H1 (cell line): Measurements from ENCODE around the gene PEX14. TPM values are rescaled to one million over a fixed set of nuclear protein-coding genes. Genes with fewer than 3 reads are reported as not detected.
A peak's percentile ranks its signal among the peaks of the same experiment; 100 is the strongest.

Experiments used
- CTCF ChIA-PET: fragments of 300-600 bp; sonication (Branson Sonifier 250); formaldehyde crosslinking; loops from one replicate; lab custom pipeline; 2021; ENCODE audit not compliant: partially characterized antibody; lab: Charles Lee
- POLR2A ChIA-PET: fragments of 300-600 bp; sonication (Branson Sonifier 250); formaldehyde crosslinking; loops from one replicate; lab custom pipeline; 2021; ENCODE audit warnings: inconsistent platforms; ENCODE audit not compliant: partially characterized antibody; lab: Charles Lee
- DNase-seq, 2 experiments: peaks; one replicate each; pipeline versions ENCODE4 v3.0.0 to v3.0.0-alpha.2; 2010 to 2022; ENCODE audit warnings: low spot score in 2 of 2, low read depth in 1 of 2, mixed read lengths in 1 of 2
- FAIRE-seq: peaks from 2 replicates; lab custom pipeline; 2011; peaks lifted over from hg19 to GRCh38; lab: Jason Lieb, UNC
- H2AFZ ChIP-seq: 2 replicates; pipeline ENCODE4 v1.8.1; 2012; ENCODE audit warnings: low read length, inconsistent platforms
- H2AK5ac ChIP-seq: 2 replicates; pipeline ENCODE4 v1.6.1; 2013; ENCODE audit warnings: low read depth, low read length
- H2BK120ac ChIP-seq: replicated peaks from 2 replicates; pipeline ENCODE3; 2013; ENCODE audit warnings: low read depth, low read length, inconsistent platforms
- H2BK12ac ChIP-seq: 2 replicates; pipeline ENCODE4 v1.6.1; 2013; ENCODE audit warnings: low read depth, low read length
- H2BK15ac ChIP-seq: 2 replicates; pipeline ENCODE4 v1.6.1; 2013; ENCODE audit warnings: low read length
- H2BK20ac ChIP-seq: 2 replicates; pipeline ENCODE4 v1.6.1; 2013; ENCODE audit warnings: low read length
- H2BK5ac ChIP-seq: 2 replicates; pipeline ENCODE4 v1.6.1; 2013; ENCODE audit warnings: low read depth, low read length
- H3K14ac ChIP-seq: 2 replicates; pipeline ENCODE4 v1.6.1; 2013; ENCODE audit warnings: inconsistent platforms; ENCODE audit not compliant: insufficient read length
- H3K18ac ChIP-seq: 2 replicates; pipeline ENCODE4 v1.6.1; 2013; ENCODE audit warnings: low read length; ENCODE audit errors: extremely low read depth
- H3K23ac ChIP-seq: 2 replicates; pipeline ENCODE4 v1.6.1; 2013; ENCODE audit warnings: inconsistent platforms; ENCODE audit not compliant: insufficient read length
- H3K23me2 ChIP-seq: 2 replicates; pipeline ENCODE4 v1.6.1; 2013; ENCODE audit warnings: low read depth, low read length
- H3K27ac ChIP-seq: 2 replicates; pipeline ENCODE4 v1.6.1; 2011; ENCODE audit warnings: low read depth, low read length, inconsistent platforms
- H3K27me3 ChIP-seq, 4 experiments: replicated peaks in 1 of 4; 1 replicate in 1 of 4; 2 replicates in 3 of 4; pipeline versions ENCODE4 v1.6.1 to v1.8.1; 2011 to 2013; ENCODE audit warnings: low read length in 3 of 4, mild to moderate bottlenecking in 3 of 4, inconsistent platforms in 2 of 4, mixed read lengths in 2 of 4, moderate library complexity in 1 of 4; ENCODE audit not compliant: control insufficient read depth in 3 of 4, insufficient read depth in 3 of 4; ENCODE audit errors: extremely low read depth in 1 of 4
- H3K36me3 ChIP-seq, 4 experiments: 2 replicates each; pipeline versions ENCODE4 v1.6.1 to v1.8.1; 2011 to 2013; ENCODE audit warnings: mild to moderate bottlenecking in 4 of 4, low read length in 3 of 4, moderate library complexity in 2 of 4, control low read depth in 1 of 4, inconsistent platforms in 1 of 4; ENCODE audit not compliant: insufficient read depth in 4 of 4, control insufficient read depth in 2 of 4
- H3K4ac ChIP-seq: replicated peaks from 2 replicates; pipeline ENCODE3; 2013; ENCODE audit warnings: low read length, low read depth, mixed read lengths, inconsistent platforms; ENCODE audit not compliant: insufficient read length
- H3K4me1 ChIP-seq, 4 experiments: replicated peaks in 1 of 4; 1 replicate in 1 of 4; 2 replicates in 3 of 4; pipeline versions ENCODE4 v1.6.1 to v1.8.1; 2011 to 2013; ENCODE audit warnings: low read length in 3 of 4, inconsistent platforms in 2 of 4, mixed read lengths in 1 of 4; ENCODE audit not compliant: insufficient read depth in 4 of 4, control insufficient read depth in 3 of 4
- H3K4me2 ChIP-seq, 2 experiments: 2 replicates each; pipeline versions ENCODE4 v1.6.1 to v1.8.1; 2011 to 2013; ENCODE audit warnings: low read depth in 2 of 2, low read length in 2 of 2, control low read depth in 1 of 2, inconsistent platforms in 1 of 2, mild to moderate bottlenecking in 1 of 2; ENCODE audit not compliant: insufficient read depth in 1 of 2
- H3K4me3 ChIP-seq, 4 experiments: fragments of 200-600, 300-600 bp in 1 of 4; sonication (generic), shearing (Covaris generic), sonication (Bioruptor Twin) in 1 of 4; 2 replicates each; pipeline versions ENCODE4 v1.5.1 to v1.8.1; 2011 to 2016; ENCODE audit warnings: low read length in 4 of 4, low read depth in 3 of 4, control low read depth in 2 of 4, inconsistent platforms in 2 of 4, mild to moderate bottlenecking in 2 of 4, mixed read lengths in 1 of 4, moderate library complexity in 1 of 4; ENCODE audit not compliant: insufficient read depth in 2 of 4; ENCODE audit errors: extremely low read depth in 1 of 4
- H3K56ac ChIP-seq: replicated peaks from 2 replicates; pipeline ENCODE3; 2013; ENCODE audit warnings: low read depth, mild to moderate bottlenecking, mixed read lengths, low read length, inconsistent platforms; ENCODE audit not compliant: insufficient read length
- H3K79me1 ChIP-seq: 2 replicates; pipeline ENCODE4 v1.6.1; 2013; ENCODE audit warnings: low read depth, low read length, control low read depth
- H3K79me2 ChIP-seq, 2 experiments: 2 replicates each; pipeline versions ENCODE4 v1.6.1 to v1.8.1; 2012 to 2013; ENCODE audit warnings: low read length in 2 of 2, mild to moderate bottlenecking in 2 of 2, inconsistent platforms in 1 of 2; ENCODE audit not compliant: insufficient read depth in 2 of 2, control insufficient read depth in 1 of 2
- H3K9ac ChIP-seq, 4 experiments: replicated peaks in 1 of 4; 1 replicate in 1 of 4; 2 replicates in 3 of 4; pipeline versions ENCODE4 v1.6.1 to v1.8.1; 2011 to 2013; ENCODE audit warnings: low read depth in 3 of 4, low read length in 3 of 4, control low read depth in 2 of 4, mild to moderate bottlenecking in 2 of 4, moderate library complexity in 2 of 4, inconsistent platforms in 1 of 4; ENCODE audit errors: extremely low read depth in 1 of 4
- H3K9me3 ChIP-seq, 2 experiments: 2 replicates each; pipeline versions ENCODE4 v1.6.1 to v1.8.1; 2012 to 2013; ENCODE audit warnings: mild to moderate bottlenecking in 2 of 2, moderate library complexity in 2 of 2, control low read depth in 1 of 2, inconsistent platforms in 1 of 2, low read depth in 1 of 2, low read length in 1 of 2, mixed read lengths in 1 of 2; ENCODE audit not compliant: insufficient read depth in 2 of 2
- H4K20me1 ChIP-seq, 2 experiments: replicated peaks in 1 of 2; 2 replicates each; pipeline versions ENCODE3 to v1.8.1; 2011 to 2013; ENCODE audit warnings: inconsistent platforms in 2 of 2, low read length in 2 of 2, mild to moderate bottlenecking in 1 of 2; ENCODE audit not compliant: insufficient read depth in 2 of 2, control insufficient read depth in 1 of 2
- H4K5ac ChIP-seq: 2 replicates; pipeline ENCODE4 v1.6.1; 2013; ENCODE audit warnings: low read length, low read depth, mixed read lengths, inconsistent platforms; ENCODE audit not compliant: insufficient read length
- H4K8ac ChIP-seq: 2 replicates; pipeline ENCODE4 v1.8.0; 2013; ENCODE audit warnings: mild to moderate bottlenecking, moderate library complexity, low read length, inconsistent platforms; ENCODE audit not compliant: insufficient read depth; ENCODE audit errors: extremely low read depth
- H4K91ac ChIP-seq: replicated peaks from 2 replicates; pipeline ENCODE3; 2013; ENCODE audit warnings: low read length, mixed read lengths, inconsistent platforms; ENCODE audit not compliant: insufficient read length
- GTF2F1 ChIP-seq: IDR thresholded peaks from 2 replicates; pipeline ENCODE4 v1.6.1; 2012; ENCODE audit warnings: low read depth, low read length, improper control_type of control experiment, borderline replicate concordance
- KDM5A ChIP-seq: fragments of 200-600 bp; IDR thresholded peaks from 2 replicates; pipeline ENCODE4 v1.7.1; 2012; ENCODE audit warnings: mild to moderate bottlenecking, low read length, inconsistent platforms, mixed read lengths
- SIN3A ChIP-seq, 2 experiments: IDR thresholded peaks in 1 of 2; conservative IDR thresholded peaks in 1 of 2; 2 replicates each; pipeline ENCODE4 v1.6.1; 2011 to 2012; ENCODE audit warnings: low read length in 2 of 2, improper control_type of control experiment in 1 of 2, low read depth in 1 of 2, mild to moderate bottlenecking in 1 of 2
- TAF1 ChIP-seq: IDR thresholded peaks from 2 replicates; pipeline ENCODE4 v1.6.1; 2011; ENCODE audit warnings: mild to moderate bottlenecking, low read depth, low read length
- WGBS, 2 experiments: shearing (Covaris generic) in 1 of 2; methylation state at CpG; one replicate each; pipeline versions ENCODE4 v1.1.6 to v1.1.7; 2013 to 2015; ENCODE audit warnings: low lambda C conversion rate in 2 of 2, mixed read lengths in 2 of 2, inconsistent platforms in 1 of 2, low coverage in 1 of 2, missing lambda C conversion rate in 1 of 2; ENCODE audit not compliant: insufficient replicate concordance in 2 of 2, insufficient coverage in 1 of 2, insufficient read length in 1 of 2; ENCODE audit errors: extremely low coverage in 1 of 2, missing lambda C conversion rate in 1 of 2; 5-methylcytosine and 5-hydroxymethylcytosine counted together
- polyA plus RNA-seq, 7 experiments: library from polyadenylated mRNA; depleted of rRNA in 3 of 7; stranded (reverse) in 5 of 7; unstranded in 2 of 7; fragments of >200 nt in 5 of 7; fragments of 200-250 nt in 2 of 7; gene quantifications; 1 replicate in 5 of 7; 2 replicates in 1 of 7; 4 replicates in 1 of 7; pipeline versions ENCODE4 v1.2.1 to v1.2.3, GENCODE V29; 2011 to 2013; ENCODE audit warnings: missing spikeins in 2 of 7, mixed read lengths in 2 of 7
- total RNA-seq: library from RNA; stranded (reverse); fragmentation: NEBNext Ultra II Directional; extraction: Animal tissue kit (Norgen Biotek cat#: 25700); gene quantifications from 2 replicates; pipeline ENCODE4 v1.2.1, GENCODE V29; 2021

The PEX14 gene
- total and polyA plus RNA-seq, 2 of the 8 experiments (the other 6 are each of a cell fraction or from before 2014, with no cell fraction given), result 13.0 to 19.8 TPM

- TF ChIP-seq KDM5A, result no peak
- TF ChIP-seq GTF2F1, result no peak
- TF ChIP-seq SIN3A (conservative IDR thresholded peaks at IDR 0.05 in 1 of 2, IDR thresholded peaks at IDR 0.05 in 1 of 2; ENCODE audit: low read depth in 1 of 2, low read length in 2 of 2), result no peak
- TF ChIP-seq TAF1, result no peak
- no peak for FAIRE-seq
- Histone ChIP-seq H3K4me1 (peaks cover 0 to 24% (median 13%) of the 10 kb centered on the region in 4 experiments; a peak in 5 of 7 replicates), H3K4ac (no peak overlapping the region), H4K20me1 (peaks cover 1 to 12% of the 10 kb centered on the region in 2 experiments), H2BK120ac (no peak overlapping the region), H3K18ac (no peak overlapping the region), H3K9me3 (no peaks in the 10 kb centered on the region), H3K23ac (no peak overlapping the region), H3K4me2 (no peak overlapping the region), H4K5ac (no peak overlapping the region), H3K23me2 (peaks cover 12% of the 10 kb centered on the region), H3K14ac (no peak overlapping the region), H3K79me1 (no peaks in the 10 kb centered on the region; the same call in none of the 2 replicates), H4K91ac (no peak overlapping the region), H3K4me3 (no peak overlapping the region), H2BK15ac (no peak overlapping the region), H2AK5ac (no peak overlapping the region), H2BK5ac (peak overlapping the region; percentile 71; the same call in 1 of the 2 replicates), H3K27ac (no peak overlapping the region), H2BK20ac (no peak overlapping the region), H3K27me3 (peaks cover 0 to 2% (median 0%) of the 10 kb centered on the region in 4 experiments; a peak in 1 of 7 replicates), H3K56ac (no peak overlapping the region), H2BK12ac (no peak overlapping the region), H3K9ac (no peak overlapping the region), H3K36me3 (no peaks in the 10 kb centered on the region; a peak in 1 of 8 replicates), H4K8ac (0 out of 2 replicates have a peak overlapping the region, but pooled peaks have one; percentile 74), H3K79me2 (no peaks in the 10 kb centered on the region), H2AFZ (no peak overlapping the region)
- ChIA-PET POLR2A (interaction anchor here (1.0 kb wide), 2 partner anchors 14 to 17 kb away, joined by 3 read pairs; no protein-coding TSS in a partner anchor), CTCF (no interaction called here)
- DNase-seq, result no peak
- WGBS, 2 experiments, result 88% methylated on average over 25 of the region's 31 CpGs; no CpG with 5 or more reads in 1 of the 2 experiments
Observed at GRCh38 chr1:10665226-10665625, 190.5 kb downstream of the PEX14 start.
